Activated naive CD4-positive, alpha-beta T cell treated with anti-CD3 and anti-CD28 coated beads, Interleukin-2, amount 50 U/mL, for 24 hours (primary cell): ENCODE data around the gene ELMOD1.

Experiments used
- H3K27ac Mint-ChIP-seq: one replicate; pipeline ENCODE4 v1.8.0; 2021; ENCODE audit warnings: mild to moderate bottlenecking, mixed read lengths
- H3K27me3 Mint-ChIP-seq: one replicate; pipeline ENCODE4 v1.8.0; 2021; ENCODE audit warnings: mixed read lengths
- H3K36me3 Mint-ChIP-seq: one replicate; pipeline ENCODE4 v1.8.0; 2021; ENCODE audit warnings: mixed read lengths
- H3K4me1 Mint-ChIP-seq: one replicate; pipeline ENCODE4 v1.8.0; 2021; ENCODE audit warnings: mixed read lengths
- H3K4me3 Mint-ChIP-seq: one replicate; pipeline ENCODE4 v1.8.0; 2021; ENCODE audit warnings: mild to moderate bottlenecking, mixed read lengths
- H3K9me3 Mint-ChIP-seq: one replicate; pipeline ENCODE4 v1.8.0; 2021; ENCODE audit warnings: mixed read lengths

ELMOD1 gene

GRCh38 chr11:107688322-107688918 lies 97.5 kb downstream of the ELMOD1 start:
- Mint-ChIP-seq H3K27ac (no peak overlapping the region), H3K4me1 (no peaks in the 10 kb centered on the region), H3K9me3 (no peaks in the 10 kb centered on the region), H3K4me3 (no peak overlapping the region), H3K27me3 (peaks cover 9% of the 10 kb centered on the region), H3K36me3 (no peaks in the 10 kb centered on the region)

GRCh38 chr11:107689317-107690202 lies 98.6 kb downstream of the ELMOD1 start:
- Mint-ChIP-seq H3K9me3 (no peaks in the 10 kb centered on the region), H3K36me3 (no peaks in the 10 kb centered on the region), H3K4me3 (no peak overlapping the region), H3K4me1 (no peaks in the 10 kb centered on the region), H3K27ac (no peak overlapping the region), H3K27me3 (peaks cover 9% of the 10 kb centered on the region)

- Mint-ChIP-seq H3K36me3 (no peaks in the 10 kb centered on the region), H3K27ac (no peak overlapping the region), H3K27me3 (peaks cover 9% of the 10 kb centered on the region)
Measured at GRCh38 chr11:107691000-107691750, 100.2 kb downstream of the ELMOD1 start.

GRCh38 chr11:107695446-107695845 lies 104.5 kb downstream of the ELMOD1 start:
- Mint-ChIP-seq H3K27me3 (peaks cover 19% of the 10 kb centered on the region), H3K4me1 (no peaks in the 10 kb centered on the region), H3K36me3 (no peaks in the 10 kb centered on the region), H3K9me3 (no peaks in the 10 kb centered on the region), H3K4me3 (no peak overlapping the region), H3K27ac (no peak overlapping the region)

More at GRCh38 chr11:107691000-107691750, 100.2 kb downstream of the ELMOD1 start:
- H3K4me1 Mint-ChIP-seq: no peaks in the 10 kb centered on the region
- no peaks in the 10 kb centered on the region for H3K9me3 Mint-ChIP-seq
- no peak overlapping the region for H3K4me3 Mint-ChIP-seq

GRCh38 chr11:107696140-107696539 lies 105.2 kb downstream of the ELMOD1 start:
- H3K27me3 Mint-ChIP-seq: peaks cover 17% of the 10 kb centered on the region
- no peak overlapping the region for H3K27ac Mint-ChIP-seq
- no peaks in the 10 kb centered on the region for H3K4me1 Mint-ChIP-seq
- H3K4me3 Mint-ChIP-seq: no peak overlapping the region
- no peaks in the 10 kb centered on the region for H3K9me3 Mint-ChIP-seq
- no peaks in the 10 kb centered on the region for H3K36me3 Mint-ChIP-seq

GRCh38 chr11:107697291-107697690 lies 106.3 kb downstream of the ELMOD1 start:
- Mint-ChIP-seq H3K4me1 (no peaks in the 10 kb centered on the region), H3K9me3 (no peaks in the 10 kb centered on the region), H3K27me3 (peaks cover 13% of the 10 kb centered on the region), H3K27ac (no peak overlapping the region), H3K4me3 (no peak overlapping the region), H3K36me3 (no peaks in the 10 kb centered on the region)

- Mint-ChIP-seq H3K27ac (no peak overlapping the region), H3K27me3 (peaks cover 18% of the 10 kb centered on the region), H3K4me3 (no peak overlapping the region), H3K9me3 (no peaks in the 10 kb centered on the region), H3K36me3 (no peaks in the 10 kb centered on the region), H3K4me1 (no peaks in the 10 kb centered on the region)
Measured at GRCh38 chr11:107699371-107700285, 108.7 kb downstream of the ELMOD1 start.

GRCh38 chr11:107702109-107702660 lies 111.2 kb downstream of the ELMOD1 start:
- Mint-ChIP-seq H3K27ac (no peak overlapping the region), H3K9me3 (no peaks in the 10 kb centered on the region), H3K4me3 (no peak overlapping the region), H3K36me3 (no peaks in the 10 kb centered on the region), H3K4me1 (no peaks in the 10 kb centered on the region), H3K27me3 (peaks cover 15% of the 10 kb centered on the region)

GRCh38 chr11:107702723-107703122 lies 111.8 kb downstream of the ELMOD1 start:
- Mint-ChIP-seq H3K9me3 (no peaks in the 10 kb centered on the region), H3K4me1 (no peaks in the 10 kb centered on the region), H3K27ac (no peak overlapping the region), H3K27me3 (peaks cover 16% of the 10 kb centered on the region), H3K36me3 (no peaks in the 10 kb centered on the region), H3K4me3 (no peak overlapping the region)

- H3K27me3 Mint-ChIP-seq: peaks cover 20% of the 10 kb centered on the region
- H3K4me3 Mint-ChIP-seq: no peak overlapping the region
- no peaks in the 10 kb centered on the region for H3K36me3 Mint-ChIP-seq
- H3K4me1 Mint-ChIP-seq: no peaks in the 10 kb centered on the region
- H3K27ac Mint-ChIP-seq: no peak overlapping the region
- H3K9me3 Mint-ChIP-seq: no peaks in the 10 kb centered on the region
Measured at GRCh38 chr11:107704451-107704850, 113.5 kb downstream of the ELMOD1 start.

- peaks cover 23% of the 10 kb centered on the region for H3K27me3 Mint-ChIP-seq
- H3K27ac Mint-ChIP-seq: no peak overlapping the region
- no peak overlapping the region for H3K4me3 Mint-ChIP-seq
- no peaks in the 10 kb centered on the region for H3K9me3 Mint-ChIP-seq
- no peaks in the 10 kb centered on the region for H3K4me1 Mint-ChIP-seq
- no peaks in the 10 kb centered on the region for H3K36me3 Mint-ChIP-seq
Measured at GRCh38 chr11:107705027-107705426, 114.1 kb downstream of the ELMOD1 start.

GRCh38 chr11:107706531-107706930 lies 115.6 kb downstream of the ELMOD1 start:
- Mint-ChIP-seq H3K27me3 (peaks cover 21% of the 10 kb centered on the region), H3K36me3 (no peaks in the 10 kb centered on the region), H3K27ac (no peak overlapping the region), H3K4me1 (no peaks in the 10 kb centered on the region), H3K4me3 (no peak overlapping the region), H3K9me3 (no peaks in the 10 kb centered on the region)

GRCh38 chr11:107707215-107707671 lies 116.3 kb downstream of the ELMOD1 start:
- H3K27me3 Mint-ChIP-seq: peaks cover 21% of the 10 kb centered on the region
- H3K4me3 Mint-ChIP-seq: no peak overlapping the region
- no peaks in the 10 kb centered on the region for H3K9me3 Mint-ChIP-seq
- no peaks in the 10 kb centered on the region for H3K36me3 Mint-ChIP-seq
- no peak overlapping the region for H3K27ac Mint-ChIP-seq
- H3K4me1 Mint-ChIP-seq: no peaks in the 10 kb centered on the region

- Mint-ChIP-seq H3K27ac (no peak overlapping the region), H3K9me3 (no peaks in the 10 kb centered on the region), H3K27me3 (peaks cover 23% of the 10 kb centered on the region), H3K36me3 (no peaks in the 10 kb centered on the region), H3K4me1 (no peaks in the 10 kb centered on the region), H3K4me3 (no peak overlapping the region)
Measured at GRCh38 chr11:107707807-107708206, 116.9 kb downstream of the ELMOD1 start.

- Mint-ChIP-seq H3K36me3 (no peaks in the 10 kb centered on the region), H3K9me3 (no peaks in the 10 kb centered on the region), H3K4me1 (no peaks in the 10 kb centered on the region), H3K27ac (no peak overlapping the region), H3K4me3 (no peak overlapping the region), H3K27me3 (peaks cover 21% of the 10 kb centered on the region)
Measured at GRCh38 chr11:107708792-107709191, 117.8 kb downstream of the ELMOD1 start.
